ENCODE data around the gene C18orf63. TPM values are rescaled to one million over a fixed set of nuclear protein-coding genes. Genes with fewer than 3 reads are reported as not detected.

C18orf63 gene
- total RNA-seq, 4 donors from 2014 or later = not detected

DNA sequence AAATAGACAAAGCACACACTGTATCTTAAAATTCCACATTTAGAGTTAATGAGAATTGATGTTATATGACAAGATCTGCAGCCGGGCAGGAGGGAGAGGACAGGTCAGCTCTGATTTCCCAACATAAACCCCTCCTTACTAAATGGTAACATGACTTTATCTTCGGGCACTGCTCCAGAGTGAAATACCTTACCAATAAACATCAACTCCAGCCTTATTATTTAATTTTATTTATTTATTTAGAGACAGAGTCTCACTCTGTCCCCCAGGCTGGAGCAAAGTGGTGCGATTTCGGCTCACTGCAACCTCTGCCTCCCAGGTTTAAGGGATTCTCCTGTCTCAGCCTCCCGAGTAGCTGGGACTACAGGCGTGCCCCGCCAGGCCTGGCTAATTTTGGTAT, 25.6 kb upstream of the C18orf63 start:
- no peaks in the 10 kb centered on the region for H3K9me3 ChIP-seq
- no peaks in the 10 kb centered on the region for H3K36me3 ChIP-seq
- no peak overlapping the region for H3K4me3 ChIP-seq (replicated peaks in 1 of 3)
- H3K4me1 ChIP-seq = peaks cover 0 to 10% of the 10 kb centered on the region in 2 donors
- peak overlapping the region in 1 of 3 donors; percentile 40 for H3K27ac ChIP-seq
- no peak for DNase-seq
- no peak for TF ChIP-seq POLR2A (IDR thresholded peaks at IDR 0.05)
- TF ChIP-seq, protein P1, sequence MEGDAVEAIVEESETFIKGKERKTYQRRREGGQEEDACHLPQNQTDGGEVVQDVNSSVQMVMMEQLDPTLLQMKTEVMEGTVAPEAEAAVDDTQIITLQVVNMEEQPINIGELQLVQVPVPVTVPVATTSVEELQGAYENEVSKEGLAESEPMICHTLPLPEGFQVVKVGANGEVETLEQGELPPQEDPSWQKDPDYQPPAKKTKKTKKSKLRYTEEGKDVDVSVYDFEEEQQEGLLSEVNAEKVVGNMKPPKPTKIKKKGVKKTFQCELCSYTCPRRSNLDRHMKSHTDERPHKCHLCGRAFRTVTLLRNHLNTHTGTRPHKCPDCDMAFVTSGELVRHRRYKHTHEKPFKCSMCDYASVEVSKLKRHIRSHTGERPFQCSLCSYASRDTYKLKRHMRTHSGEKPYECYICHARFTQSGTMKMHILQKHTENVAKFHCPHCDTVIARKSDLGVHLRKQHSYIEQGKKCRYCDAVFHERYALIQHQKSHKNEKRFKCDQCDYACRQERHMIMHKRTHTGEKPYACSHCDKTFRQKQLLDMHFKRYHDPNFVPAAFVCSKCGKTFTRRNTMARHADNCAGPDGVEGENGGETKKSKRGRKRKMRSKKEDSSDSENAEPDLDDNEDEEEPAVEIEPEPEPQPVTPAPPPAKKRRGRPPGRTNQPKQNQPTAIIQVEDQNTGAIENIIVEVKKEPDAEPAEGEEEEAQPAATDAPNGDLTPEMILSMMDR (IDR thresholded peaks at IDR 0.05) = no peak
- intact Hi-C loops (cut with DNase I) = loop anchor here (5.0 kb wide), 1 partner anchor 207 kb away; the partner anchor contains the start of gene CNDP2
- no peaks in the 10 kb centered on the region for H3K27me3 ChIP-seq
- 96 to 98% methylated on average over 7 of the region's 7 CpGs for WGBS, 2 donors

DNA sequence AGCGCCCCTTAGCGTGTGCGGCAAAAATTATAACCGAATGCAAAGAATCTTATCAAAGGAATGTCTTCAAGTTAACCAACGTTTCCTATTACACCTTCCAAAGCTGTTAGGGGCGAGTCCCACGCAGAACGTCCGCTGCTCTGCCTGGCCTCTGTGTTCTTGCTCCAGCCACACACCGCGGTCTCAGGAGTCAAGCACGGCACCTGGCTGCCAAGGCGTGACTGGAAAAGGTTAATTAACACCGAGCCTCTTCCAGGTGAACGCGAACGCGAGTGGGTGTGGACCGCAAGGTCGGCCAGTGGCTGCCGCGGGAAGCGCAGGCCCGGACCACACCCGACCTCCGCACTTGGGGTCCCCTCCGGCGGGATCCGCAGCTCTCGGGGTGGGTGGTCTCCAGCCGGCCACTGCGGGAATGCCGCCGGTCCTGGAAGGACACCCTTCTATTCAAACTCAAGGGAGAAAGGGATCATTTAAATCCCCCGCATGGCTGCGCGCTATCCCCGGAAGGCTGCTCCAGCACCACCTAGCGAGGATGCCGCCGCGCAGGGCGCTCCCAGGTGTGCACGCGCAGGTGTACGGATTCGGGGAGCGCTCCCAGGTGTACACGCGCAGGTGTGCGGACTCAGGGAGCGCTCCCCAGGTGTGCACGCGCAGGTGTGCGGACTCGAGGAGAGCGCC, 24.7 kb upstream of the C18orf63 start:
- H3K4me3 ChIP-seq (replicated peaks in 1 of 3) = peak overlapping the region; percentile 58 to 95 (median 72)
- no peak for TF ChIP-seq POLR2A (IDR thresholded peaks at IDR 0.05)
- TF ChIP-seq, protein P1 (IDR thresholded peaks at IDR 0.05) = peak in 2 of 6 experiments; percentile 4 to 37
- peaks cover 0 to 10% of the 10 kb centered on the region in 2 donors for H3K4me1 ChIP-seq
- 25 to 31% methylated on average over 25 to 37 of the region's 57 CpGs for WGBS, 2 donors
- H3K27ac ChIP-seq = peak overlapping the region in 1 of 3 donors; percentile 30
- DNase-seq = peak; percentile 64 to 65
- intact Hi-C loops (cut with DNase I) = loop anchor here (5.0 kb wide), 1 partner anchor 206 kb away; the partner anchor contains the start of gene CNDP2
- H3K27me3 ChIP-seq = no peaks in the 10 kb centered on the region
- H3K9me3 ChIP-seq = no peaks in the 10 kb centered on the region
- H3K36me3 ChIP-seq = no peaks in the 10 kb centered on the region

DNA sequence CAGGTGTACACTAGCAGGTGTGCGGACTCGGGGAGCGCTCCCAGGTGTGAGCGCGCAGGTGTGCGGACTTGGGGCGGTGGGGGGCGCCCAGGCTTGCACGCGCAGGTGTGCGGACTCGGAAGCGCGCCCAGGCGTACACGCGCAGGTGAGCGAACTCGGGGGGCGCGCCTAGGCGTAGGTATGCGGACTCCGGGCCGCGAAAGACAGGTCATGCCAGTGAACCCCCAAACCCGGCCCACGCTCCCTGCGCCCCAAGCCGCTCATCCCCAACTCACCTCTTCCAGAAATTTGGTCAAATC, 24.2 kb upstream of the C18orf63 start:
- Histone ChIP-seq H3K9me3 (no peaks in the 10 kb centered on the region), H3K27me3 (no peaks in the 10 kb centered on the region), H3K4me1 (peaks cover 0 to 10% of the 10 kb centered on the region in 2 donors), H3K4me3 (replicated peaks in 1 of 3) (peak overlapping the region; percentile 58 to 95 (median 72)), H3K36me3 (no peaks in the 10 kb centered on the region), H3K27ac (peak overlapping the region in 2 of 3 donors; percentile 30 to 51)
- TF ChIP-seq, protein P1 (IDR thresholded peaks at IDR 0.05) = no peak
- no peak for TF ChIP-seq POLR2A (IDR thresholded peaks at IDR 0.05)
- DNase-seq = no peak
- intact Hi-C loops (cut with DNase I) = loop anchor here (5.0 kb wide), 1 partner anchor 206 kb away; the partner anchor contains the start of gene CNDP2
- no CpG with 5 or more reads among the region's 30 CpGs for WGBS, 2 donors

DNA sequence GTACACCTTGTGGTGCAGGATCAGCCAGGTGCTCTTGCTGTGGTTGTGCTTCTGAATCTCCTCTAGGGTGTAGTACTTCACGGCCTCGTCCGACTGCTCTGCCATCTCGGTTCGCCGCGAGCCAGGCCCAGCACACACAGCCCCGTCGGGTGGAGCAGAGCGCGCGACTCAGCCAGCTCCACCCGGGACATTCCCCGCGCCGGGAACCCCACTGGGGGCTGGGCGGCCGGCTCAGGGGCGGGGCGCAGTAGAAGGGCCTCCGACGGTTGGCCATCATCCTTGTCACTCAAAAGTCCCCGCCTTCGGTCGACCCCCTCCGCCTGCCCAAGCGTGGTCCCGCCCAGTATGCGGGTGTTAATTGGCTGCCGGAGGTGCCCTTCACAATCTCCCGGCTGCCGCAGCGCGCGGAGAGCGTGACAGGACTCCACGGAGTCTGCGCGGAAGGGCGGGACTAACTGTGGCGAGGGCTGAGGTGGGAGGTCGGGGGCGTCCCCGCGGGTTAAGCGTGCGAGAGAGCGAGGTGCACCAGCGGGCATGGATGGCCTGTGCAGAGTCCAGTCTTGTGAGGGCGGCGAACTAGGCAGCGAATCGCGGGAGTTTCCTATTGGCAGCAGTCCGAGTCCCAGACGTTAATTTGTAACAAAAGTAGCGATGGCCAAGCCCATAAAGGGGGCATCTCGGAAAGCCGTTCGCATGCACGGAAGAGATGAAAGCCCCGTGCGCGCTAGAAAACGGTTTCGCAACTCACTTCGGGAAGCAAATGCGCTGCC, 23.7 kb upstream of the C18orf63 start, which contains the start of gene CYB5A:
CYB5A (minus strand) TSS at position 193 of the 770 bp plus-strand sequence; CDS start at position 105, 88 bp downstream.
- Histone ChIP-seq H3K9me3 (no peaks in the 10 kb centered on the region), H3K27ac (peak within 1 kb of the TSS in 2 of 3 donors; percentile 30 to 51), H3K4me1 (peaks cover 0 to 10% of the 10 kb centered on the region in 2 donors), H3K36me3 (no peaks in the 10 kb centered on the region), H3K4me3 (replicated peaks in 1 of 3) (peak within 1 kb of the TSS; percentile 58 to 95 (median 72)), H3K27me3 (no peaks in the 10 kb centered on the region)
- WGBS, 2 donors = 2% methylated on average over 36 to 39 of the region's 68 CpGs
- TF ChIP-seq, protein P1 (IDR thresholded peaks at IDR 0.05) = peak in 1 of 6 experiments; percentile 9
- peak in 1 of 2 donors; percentile 68 for TF ChIP-seq POLR2A (IDR thresholded peaks at IDR 0.05)
- intact Hi-C loops (cut with DNase I) = loop anchor here (5.0 kb wide), 1 partner anchor 205 kb away; the partner anchor contains the start of gene CNDP2
- DNase-seq = peak; percentile 97 to 98
